Neural cell (in vitro differentiated cells): Measurements from ENCODE around the gene FCGR2B.
"Not testable (repeated sequence)": the region's sequence is repeated elsewhere in the genome, so short reads cannot be mapped to it uniquely, and the experiment has no call there.

Source experiments
- CTCF ChIP-seq: fragments of 450-650 bp; IDR thresholded peaks from 2 replicates; pipeline ENCODE4 v1.5.1; 2014; ENCODE audit warnings: antibody characterized with exemption, mild to moderate bottlenecking, moderate library complexity; ENCODE audit not compliant: poor library complexity, severe bottlenecking
- EP300 ChIP-seq: fragments of 450-650 bp; conservative IDR thresholded peaks from 2 replicates; pipeline ENCODE4 v1.6.1; 2014; ENCODE audit warnings: antibody characterized with exemption, mild to moderate bottlenecking, moderate library complexity; ENCODE audit not compliant: poor library complexity, severe bottlenecking
- EZH2 ChIP-seq: fragments of 200-600, 300-800 bp; shearing (Covaris generic), sonication (generic); IDR thresholded peaks from 2 replicates; pipeline ENCODE4 v1.6.1; 2014; ENCODE audit warnings: antibody characterized with exemption, low read length, borderline replicate concordance, mild to moderate bottlenecking; ENCODE audit not compliant: insufficient read depth, poor library complexity, severe bottlenecking
- MXI1 ChIP-seq: fragments of 450-650 bp; conservative IDR thresholded peaks from 2 replicates; pipeline ENCODE4 v1.6.1; 2014; ENCODE audit warnings: antibody characterized with exemption, mild to moderate bottlenecking; ENCODE audit not compliant: poor library complexity, severe bottlenecking
- RAD21 ChIP-seq: fragments of 450-650 bp; conservative IDR thresholded peaks from 2 replicates; pipeline ENCODE4 v1.6.1; 2014; ENCODE audit warnings: antibody characterized with exemption, mild to moderate bottlenecking, moderate library complexity
- REST ChIP-seq: IDR thresholded peaks from 2 replicates; pipeline ENCODE4 v1.6.1; 2012; ENCODE audit warnings: borderline replicate concordance
- SMC3 ChIP-seq: fragments of 450-650 bp; conservative IDR thresholded peaks from 2 replicates; pipeline ENCODE4 v1.6.1; 2014; ENCODE audit warnings: antibody characterized with exemption, mild to moderate bottlenecking, moderate library complexity; ENCODE audit not compliant: poor library complexity
- TAF1 ChIP-seq: IDR thresholded peaks from 2 replicates; pipeline ENCODE4 v1.6.1; 2012; ENCODE audit warnings: low read depth

- TF ChIP-seq CTCF, TAF1, REST, RAD21, EZH2, SMC3, MXI1, EP300: not testable (repeated sequence)
These were observed 26.7 kb upstream of the FCGR2B start for GRCh38 chr1:161636189-161636782.
